Measurements from ENCODE around the gene CSPG5. TPM values are rescaled to one million over a fixed set of nuclear protein-coding genes. Genes with fewer than 3 reads are reported as not detected.

CSPG5 gene
- total RNA-seq, 1 experiment from 2014 or later: 3.8 TPM

DNA sequence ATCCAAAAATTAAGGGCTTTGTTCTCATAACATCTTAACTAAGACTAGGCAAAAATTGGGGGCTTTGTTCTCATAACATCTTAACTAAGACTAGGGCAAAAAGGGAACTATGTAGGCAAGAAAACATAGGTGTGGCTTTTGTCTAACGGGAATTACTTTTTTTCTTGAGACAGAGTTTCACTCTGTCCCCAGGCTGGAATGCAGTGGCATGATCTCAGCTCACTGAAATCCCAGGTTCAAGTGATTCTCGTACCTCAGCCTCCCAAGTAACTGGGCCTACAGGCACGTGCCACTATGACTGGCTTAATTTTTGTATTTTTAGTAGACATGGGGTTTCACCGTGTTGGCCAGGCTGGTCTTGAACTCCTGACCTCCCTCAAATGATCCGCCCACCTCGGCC, 49.8 kb upstream of the CSPG5 start:
- DNase-seq (ENCODE audit: low read depth, low spot score) (no peak), ATAC-seq (no peak)
- Histone ChIP-seq H3K4me1 (ENCODE audit: control insufficient read depth in 1 of 2, insufficient read depth in 2 of 2, low read length in 2 of 2) (no peaks in the 10 kb centered on the region), H3K79me2 (ENCODE audit: insufficient read depth, low read length) (peaks cover 9% of the 10 kb centered on the region; the same call in 1 of the 2 replicates), H3K36me3 (ENCODE audit: control insufficient read depth in 1 of 2, insufficient read depth in 2 of 2, low read length in 2 of 2) (peaks cover 27 to 34% of the 10 kb centered on the region in 2 experiments), H2AFZ (ENCODE audit: low read depth, low read length, poor library complexity, severe bottlenecking) (no peak overlapping the region), H3K9ac (ENCODE audit: low read length) (no peak overlapping the region), H3K9me2 (ENCODE audit: insufficient read depth) (no peaks in the 10 kb centered on the region), H3K4me2 (ENCODE audit: low read length) (no peak overlapping the region), H3K4me3 (replicated peaks in 1 of 2; ENCODE audit: low read depth in 1 of 2, low read length in 2 of 2) (no peak overlapping the region), H4K20me1 (ENCODE audit: insufficient read depth) (no peaks in the 10 kb centered on the region), H3K27me3 (ENCODE audit: insufficient read depth, low read length) (no peaks in the 10 kb centered on the region), H3K9me3 (ENCODE audit: control insufficient read depth in 1 of 2, insufficient read depth in 1 of 2, low read depth in 1 of 2, low read length in 2 of 2) (no peaks in the 10 kb centered on the region), H3K27ac (ENCODE audit: low read depth, low read length) (no peak overlapping the region)
- BruUV-seq (replicated peaks): no TSS peak
- ChIA-PET POLR2A (no interaction called here), CTCF (no interaction called here), RAD21 (ENCODE audit: low non-redundant PET in 1 of 2, low total read pairs in 2 of 2, uncharacterized antibody in 2 of 2, unreplicated experiment in 2 of 2) (no interaction called here)
- TF ChIP-seq EZH2phosphoT487 (IDR thresholded peaks at IDR 0.05; ENCODE audit: borderline replicate concordance) (no peak), TCF7L2 (IDR thresholded peaks at IDR 0.05; ENCODE audit: borderline replicate concordance, extremely low read depth, insufficient read depth, insufficient read length) (no peak), FOSL1 (IDR thresholded peaks at IDR 0.05; ENCODE audit: low read depth) (no peak), SRF (IDR thresholded peaks at IDR 0.05; ENCODE audit: low read depth) (no peak), EGR1 (IDR thresholded peaks at IDR 0.05; ENCODE audit: low read depth) (no peak), ATF3 (IDR thresholded peaks at IDR 0.05) (no peak), ZBTB33 (IDR thresholded peaks at IDR 0.05; ENCODE audit: extremely low read depth, insufficient replicate concordance, low read length) (no peak), MAX (IDR thresholded peaks at IDR 0.05) (no peak), CEBPB (IDR thresholded peaks at IDR 0.05; ENCODE audit: low read depth) (no peak), YY1 (IDR thresholded peaks at IDR 0.05; ENCODE audit: extremely low read depth, insufficient replicate concordance, low read depth, low read length) (no peak), RAD21 (IDR thresholded peaks at IDR 0.05; ENCODE audit: low read depth) (no peak), POLR2AphosphoS5 (IDR thresholded peaks at IDR 0.05; ENCODE audit: low read depth, low read length) (no peak), ZNF274 (IDR thresholded peaks at IDR 0.05; ENCODE audit: low read depth, low read length) (no peak), ELF1 (IDR thresholded peaks at IDR 0.05; ENCODE audit: borderline replicate concordance, low read depth) (no peak), ZFX (IDR thresholded peaks at IDR 0.05) (no peak), JUND (IDR thresholded peaks at IDR 0.05) (no peak), SIN3A (IDR thresholded peaks at IDR 0.05; ENCODE audit: low read depth) (no peak), SP1 (IDR thresholded peaks at IDR 0.05; ENCODE audit: low read depth) (no peak), EZH2 (IDR thresholded peaks at IDR 0.05) (no peak)
- TF ChIP-seq, protein P1, sequence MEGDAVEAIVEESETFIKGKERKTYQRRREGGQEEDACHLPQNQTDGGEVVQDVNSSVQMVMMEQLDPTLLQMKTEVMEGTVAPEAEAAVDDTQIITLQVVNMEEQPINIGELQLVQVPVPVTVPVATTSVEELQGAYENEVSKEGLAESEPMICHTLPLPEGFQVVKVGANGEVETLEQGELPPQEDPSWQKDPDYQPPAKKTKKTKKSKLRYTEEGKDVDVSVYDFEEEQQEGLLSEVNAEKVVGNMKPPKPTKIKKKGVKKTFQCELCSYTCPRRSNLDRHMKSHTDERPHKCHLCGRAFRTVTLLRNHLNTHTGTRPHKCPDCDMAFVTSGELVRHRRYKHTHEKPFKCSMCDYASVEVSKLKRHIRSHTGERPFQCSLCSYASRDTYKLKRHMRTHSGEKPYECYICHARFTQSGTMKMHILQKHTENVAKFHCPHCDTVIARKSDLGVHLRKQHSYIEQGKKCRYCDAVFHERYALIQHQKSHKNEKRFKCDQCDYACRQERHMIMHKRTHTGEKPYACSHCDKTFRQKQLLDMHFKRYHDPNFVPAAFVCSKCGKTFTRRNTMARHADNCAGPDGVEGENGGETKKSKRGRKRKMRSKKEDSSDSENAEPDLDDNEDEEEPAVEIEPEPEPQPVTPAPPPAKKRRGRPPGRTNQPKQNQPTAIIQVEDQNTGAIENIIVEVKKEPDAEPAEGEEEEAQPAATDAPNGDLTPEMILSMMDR (IDR thresholded peaks at IDR 0.05 in 2 of 3, conservative IDR thresholded peaks at IDR 0.05 in 1 of 3; ENCODE audit: borderline replicate concordance in 1 of 3, insufficient read depth in 1 of 3, low read depth in 2 of 3, low read length in 2 of 3): no peak
- intact Hi-C loops (cut with micrococcal nuclease): no loop called here

Measured in HCT116 (cell line).